GM18526 (cell line): Measurements from ENCODE around the gene ZNF746.

Source experiments
- POLR2A ChIP-seq: IDR thresholded peaks from 3 replicates; pipeline ENCODE4 v1.6.1; 2011; ENCODE audit not compliant: insufficient read length; ENCODE audit errors: extremely low read depth

The ZNF746 gene

GRCh38 chr7:149454006-149454405, 43.6 kb downstream of the ZNF746 start:
- no peak for TF ChIP-seq POLR2A

GRCh38 chr7:149450821-149451220, 46.8 kb downstream of the ZNF746 start:
- no peak for TF ChIP-seq POLR2A

GRCh38 chr7:149449897-149450296, 47.7 kb downstream of the ZNF746 start:
- no peak for TF ChIP-seq POLR2A

GRCh38 chr7:149448961-149449360, 48.6 kb downstream of the ZNF746 start:
- no peak for TF ChIP-seq POLR2A

GRCh38 chr7:149444287-149444686, 53.3 kb downstream of the ZNF746 start:
- no peak for TF ChIP-seq POLR2A

GRCh38 chr7:149443523-149443922, 54.1 kb downstream of the ZNF746 start:
- TF ChIP-seq POLR2A = no peak

- no peak for TF ChIP-seq POLR2A
Measured at GRCh38 chr7:149442924-149443323, 54.7 kb downstream of the ZNF746 start.

- TF ChIP-seq POLR2A = no peak
Measured at GRCh38 chr7:149440222-149440621, 57.4 kb downstream of the ZNF746 start.

GRCh38 chr7:149436358-149436757, 61.3 kb downstream of the ZNF746 start:
- no peak for TF ChIP-seq POLR2A

- no peak for TF ChIP-seq POLR2A
Measured at GRCh38 chr7:149433124-149433523, 64.5 kb downstream of the ZNF746 start.

GRCh38 chr7:149432121-149432691, 65.4 kb downstream of the ZNF746 start:
- no peak for TF ChIP-seq POLR2A

GRCh38 chr7:149431486-149432120, 66.0 kb downstream of the ZNF746 start:
- TF ChIP-seq POLR2A = no peak

GRCh38 chr7:149430192-149430591, 67.4 kb downstream of the ZNF746 start:
- no peak for TF ChIP-seq POLR2A

GRCh38 chr7:149427893-149428292, 69.7 kb downstream of the ZNF746 start:
- TF ChIP-seq POLR2A = no peak

- TF ChIP-seq POLR2A = no peak
Measured at GRCh38 chr7:149427096-149427680, 70.4 kb downstream of the ZNF746 start.

GRCh38 chr7:149423449-149424110, 74.0 kb downstream of the ZNF746 start:
- TF ChIP-seq POLR2A = no peak
